Measurements from ENCODE around the gene PRMT1. TPM values are rescaled to one million over a fixed set of nuclear protein-coding genes. Genes with fewer than 3 reads are reported as not detected.

The PRMT1 gene
- total and polyA plus RNA-seq, 9 of the 15 experiments (the other 6 are each of a cell fraction or from before 2014, with no cell fraction given) = 13.3 to 464 (median 326) TPM

DNA sequence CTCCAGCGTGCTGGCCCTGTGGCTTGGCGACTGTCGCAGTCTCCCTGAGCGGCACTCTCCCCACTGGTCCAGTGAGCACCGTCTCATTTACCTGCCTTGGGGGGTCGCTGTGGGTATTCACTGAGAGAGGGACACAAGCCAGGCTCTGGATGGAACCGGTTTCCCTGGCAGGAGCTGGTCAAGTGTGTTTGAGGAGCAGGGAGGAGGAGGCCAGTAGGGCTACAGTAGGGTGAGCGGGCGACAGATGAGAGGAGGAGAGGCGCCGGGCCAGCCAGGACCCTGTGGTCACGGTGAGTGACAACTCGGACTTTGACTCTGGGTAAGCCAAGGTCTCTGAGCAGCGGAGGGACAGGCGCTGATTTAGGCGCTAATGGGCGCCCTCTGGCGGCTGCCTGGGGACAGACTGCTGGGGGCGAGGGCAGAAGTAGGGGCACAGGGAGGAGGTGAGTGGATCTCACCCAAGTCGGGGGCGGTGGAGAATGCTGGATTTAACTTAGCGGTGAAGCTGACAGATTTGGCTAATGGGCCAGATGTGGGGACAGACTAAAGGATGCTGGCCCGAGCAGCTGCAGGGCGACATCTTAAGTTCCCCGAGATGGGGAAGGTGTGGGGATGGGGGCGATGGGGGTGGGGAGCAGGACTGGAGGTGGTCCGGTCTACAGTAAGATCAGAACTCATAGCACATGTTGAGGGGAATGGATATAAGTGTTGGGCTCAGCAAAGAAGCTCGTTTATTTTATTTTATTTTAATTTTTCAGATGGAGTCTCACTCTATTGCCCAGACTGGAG is 4.7 kb upstream of the PRMT1 start (continued):
- TF ChIP-seq, protein P1, sequence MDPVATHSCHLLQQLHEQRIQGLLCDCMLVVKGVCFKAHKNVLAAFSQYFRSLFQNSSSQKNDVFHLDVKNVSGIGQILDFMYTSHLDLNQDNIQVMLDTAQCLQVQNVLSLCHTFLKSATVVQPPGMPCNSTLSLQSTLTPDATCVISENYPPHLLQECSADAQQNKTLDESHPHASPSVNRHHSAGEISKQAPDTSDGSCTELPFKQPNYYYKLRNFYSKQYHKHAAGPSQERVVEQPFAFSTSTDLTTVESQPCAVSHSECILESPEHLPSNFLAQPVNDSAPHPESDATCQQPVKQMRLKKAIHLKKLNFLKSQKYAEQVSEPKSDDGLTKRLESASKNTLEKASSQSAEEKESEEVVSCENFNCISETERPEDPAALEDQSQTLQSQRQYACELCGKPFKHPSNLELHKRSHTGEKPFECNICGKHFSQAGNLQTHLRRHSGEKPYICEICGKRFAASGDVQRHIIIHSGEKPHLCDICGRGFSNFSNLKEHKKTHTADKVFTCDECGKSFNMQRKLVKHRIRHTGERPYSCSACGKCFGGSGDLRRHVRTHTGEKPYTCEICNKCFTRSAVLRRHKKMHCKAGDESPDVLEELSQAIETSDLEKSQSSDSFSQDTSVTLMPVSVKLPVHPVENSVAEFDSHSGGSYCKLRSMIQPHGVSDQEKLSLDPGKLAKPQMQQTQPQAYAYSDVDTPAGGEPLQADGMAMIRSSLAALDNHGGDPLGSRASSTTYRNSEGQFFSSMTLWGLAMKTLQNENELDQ (CRISPR knock-in tag; IDR thresholded peaks at IDR 0.05; ENCODE audit: borderline replicate concordance) = no peak
- TF ChIP-seq ZFP30 (CRISPR knock-in tag; IDR thresholded peaks at IDR 0.05; ENCODE audit: borderline replicate concordance) (no peak), HEY1 (CRISPR knock-in tag; IDR thresholded peaks at IDR 0.05; ENCODE audit: borderline replicate concordance) (no peak), ILF3 (IDR thresholded peaks at IDR 0.05; ENCODE audit: borderline replicate concordance) (no peak), BACH1 (tag; IDR thresholded peaks at IDR 0.05) (no peak), FOXA3 (CRISPR knock-in tag; conservative IDR thresholded peaks at IDR 0.05 in 1 of 2, IDR thresholded peaks at IDR 0.05 in 1 of 2) (no peak), FOXK2 (conservative IDR thresholded peaks at IDR 0.05 in 1 of 2, IDR thresholded peaks at IDR 0.05 in 1 of 2; ENCODE audit: low read depth in 2 of 2) (peak in 1 of 2 experiments; percentile 62; a peak in 1 of 4 replicates), TBL1XR1 (IDR thresholded peaks at IDR 0.05; ENCODE audit: low read length in 2 of 2) (no peak), SAFB2 (IDR thresholded peaks at IDR 0.05; ENCODE audit: borderline replicate concordance, low read depth, low read length, severe bottlenecking) (no peak), NFIX (CRISPR knock-in tag; IDR thresholded peaks at IDR 0.05; ENCODE audit: low read depth) (no peak), ZSCAN32 (CRISPR knock-in tag; IDR thresholded peaks at IDR 0.05) (no peak), CBX2 (IDR thresholded peaks at IDR 0.05; ENCODE audit: insufficient read depth, low read length, poor library complexity, severe bottlenecking) (no peak), COPS2 (conservative IDR thresholded peaks at IDR 0.05) (no peak), PHF8 (IDR thresholded peaks at IDR 0.05; ENCODE audit: borderline replicate concordance, low read length) (no peak)
- TF ChIP-seq, protein P2, sequence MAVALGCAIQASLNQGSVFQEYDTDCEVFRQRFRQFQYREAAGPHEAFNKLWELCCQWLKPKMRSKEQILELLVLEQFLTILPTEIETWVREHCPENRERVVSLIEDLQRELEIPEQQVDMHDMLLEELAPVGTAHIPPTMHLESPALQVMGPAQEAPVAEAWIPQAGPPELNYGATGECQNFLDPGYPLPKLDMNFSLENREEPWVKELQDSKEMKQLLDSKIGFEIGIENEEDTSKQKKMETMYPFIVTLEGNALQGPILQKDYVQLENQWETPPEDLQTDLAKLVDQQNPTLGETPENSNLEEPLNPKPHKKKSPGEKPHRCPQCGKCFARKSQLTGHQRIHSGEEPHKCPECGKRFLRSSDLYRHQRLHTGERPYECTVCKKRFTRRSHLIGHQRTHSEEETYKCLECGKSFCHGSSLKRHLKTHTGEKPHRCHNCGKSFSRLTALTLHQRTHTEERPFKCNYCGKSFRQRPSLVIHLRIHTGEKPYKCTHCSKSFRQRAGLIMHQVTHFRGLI (CRISPR knock-in tag; IDR thresholded peaks at IDR 0.05) = no peak
